Fibroblast of skin of left quadriceps (primary cell): ENCODE data around the gene FAAP100.
"Not testable (repeated sequence)": the region's sequence is repeated elsewhere in the genome, so short reads cannot be mapped to it uniquely, and the experiment has no call there.

ENCODE experiments used
- DNase-seq, 2 experiments: peaks; one replicate each; pipeline ENCODE4 v3.0.0-alpha.2; 2013; ENCODE audit warnings: low read depth in 2 of 2

The FAAP100 gene

GRCh38 chr17:81538651-81539570, 13.2 kb downstream of the FAAP100 start:
- no peak for DNase-seq

GRCh38 chr17:81537856-81538555, 14.1 kb downstream of the FAAP100 start:
- no peak for DNase-seq

DNA sequence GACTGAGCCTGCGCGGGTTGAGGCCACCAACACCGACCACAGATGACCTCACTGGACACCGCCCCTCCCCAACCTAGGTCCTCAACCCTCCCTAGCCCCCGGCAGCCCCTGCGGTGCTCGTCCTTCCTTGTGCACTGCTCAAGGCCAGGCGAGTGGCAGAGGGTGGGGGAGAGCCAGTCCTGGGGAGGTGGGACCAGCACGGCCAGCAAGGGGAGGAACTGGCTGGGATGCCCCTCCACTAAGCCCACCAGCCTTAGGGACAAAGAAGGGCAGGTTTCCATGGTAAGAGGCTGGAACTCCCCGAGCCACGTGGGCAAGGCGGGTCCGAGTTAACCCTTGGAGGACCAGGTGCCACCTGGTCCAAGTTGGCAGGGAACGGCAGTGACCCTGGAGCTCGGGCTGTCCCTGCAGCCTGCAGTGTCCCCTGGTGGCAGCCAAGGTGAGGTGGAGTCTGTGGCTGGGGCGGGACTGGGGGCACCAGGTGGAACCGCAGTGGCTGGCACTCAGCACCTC, 14.8 kb downstream of the FAAP100 start:
- no peak for DNase-seq

- no peak for DNase-seq
These were observed 15.6 kb downstream of the FAAP100 start for GRCh38 chr17:81536299-81537290.

- DNase-seq, result no peak
These were observed 16.5 kb downstream of the FAAP100 start for GRCh38 chr17:81535480-81536298.

DNA sequence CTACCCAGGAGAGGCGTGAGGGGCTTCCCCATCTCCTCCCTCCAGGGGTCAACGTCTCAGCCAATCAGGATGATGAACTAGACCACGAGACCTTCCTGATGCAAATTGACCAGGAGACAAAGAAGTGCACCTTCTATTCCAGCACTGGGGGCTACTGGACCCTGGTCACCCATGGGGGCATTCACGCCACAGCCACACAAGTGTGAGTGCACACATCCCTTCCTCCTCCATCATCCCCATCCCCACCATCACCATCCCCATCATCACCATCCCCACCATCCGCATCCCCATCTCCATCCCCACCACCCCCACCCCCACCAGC, 17.2 kb downstream of the FAAP100 start:
- no peak for DNase-seq

- DNase-seq, result no peak
These were observed 17.8 kb downstream of the FAAP100 start for GRCh38 chr17:81534157-81535006.

- DNase-seq, result no peak
These were observed 18.6 kb downstream of the FAAP100 start for GRCh38 chr17:81533339-81534141.

DNA sequence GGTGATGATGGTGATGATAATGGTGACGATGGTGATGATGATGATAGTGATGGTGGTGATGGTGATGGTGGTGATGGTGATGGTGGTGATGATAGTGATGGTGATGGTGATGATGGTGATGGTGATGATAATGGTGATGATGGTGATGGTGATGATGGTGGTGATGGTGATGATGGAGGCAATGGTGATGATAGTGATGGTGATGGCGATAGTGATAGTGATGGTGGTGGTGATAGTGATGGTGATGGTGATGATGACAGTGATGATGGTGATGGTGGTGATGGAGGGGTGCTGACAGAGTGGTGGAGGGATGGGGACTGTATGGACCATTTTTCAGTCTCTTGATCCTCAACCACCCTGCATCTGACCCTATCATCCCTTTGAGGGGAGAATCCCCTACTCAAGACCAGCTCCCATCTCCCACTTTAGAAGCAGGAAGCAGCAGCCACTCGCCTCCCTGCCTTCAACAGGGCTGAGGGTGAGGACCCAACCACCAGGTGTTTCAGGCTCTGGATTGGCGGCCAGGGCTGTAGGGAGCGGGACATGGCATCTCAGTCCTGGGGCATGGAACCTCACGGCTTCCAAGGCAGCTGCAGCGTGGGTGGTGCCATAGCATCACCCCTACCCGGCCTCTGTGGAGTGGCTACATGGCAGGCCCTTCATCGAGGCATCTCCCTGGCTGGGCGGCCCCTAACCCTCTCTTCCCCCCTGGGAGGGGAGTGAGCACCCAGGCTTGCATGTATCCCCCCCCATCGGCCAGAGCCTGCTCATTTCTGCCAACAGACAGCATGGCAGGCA, 19.5 kb downstream of the FAAP100 start:
- no peak for DNase-seq

DNA sequence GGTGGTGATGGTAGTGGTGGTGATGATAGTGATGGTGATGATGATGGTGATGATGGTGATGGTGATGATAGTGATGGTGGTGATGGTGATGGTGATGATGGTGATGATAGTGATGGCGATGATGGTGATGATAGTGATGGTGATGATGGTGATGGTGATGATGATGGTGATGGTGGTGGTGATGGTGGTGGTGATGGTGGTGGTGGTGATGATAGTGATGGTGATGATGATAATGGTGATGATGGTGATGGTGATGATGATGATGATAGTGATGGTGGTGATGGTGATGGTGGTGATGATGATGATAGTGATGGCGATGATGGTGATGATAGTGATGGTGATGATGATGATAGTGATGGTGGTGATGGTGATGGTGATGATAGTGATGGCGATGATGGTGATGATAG, 20.2 kb downstream of the FAAP100 start:
- not testable (repeated sequence) for DNase-seq

DNA sequence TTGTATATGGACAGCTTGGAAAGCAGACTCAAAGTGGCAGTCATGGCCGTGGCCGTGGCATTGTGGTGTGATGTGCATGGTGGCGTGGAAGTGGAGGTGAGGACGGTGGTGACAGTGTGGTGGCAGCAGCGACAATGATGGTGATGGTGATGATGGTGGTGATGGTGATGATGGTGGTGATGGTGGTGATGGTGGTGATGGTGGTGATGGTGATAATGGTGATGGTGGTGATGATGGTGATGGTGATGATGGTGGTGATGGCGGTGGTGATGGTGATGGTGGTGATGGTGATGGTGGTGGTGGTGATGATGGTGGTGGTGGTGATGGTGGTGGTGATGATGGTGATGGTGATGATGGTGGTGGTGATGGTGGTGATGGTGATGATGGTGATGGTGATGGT, 21.1 kb downstream of the FAAP100 start:
- not testable (repeated sequence) for DNase-seq

DNA sequence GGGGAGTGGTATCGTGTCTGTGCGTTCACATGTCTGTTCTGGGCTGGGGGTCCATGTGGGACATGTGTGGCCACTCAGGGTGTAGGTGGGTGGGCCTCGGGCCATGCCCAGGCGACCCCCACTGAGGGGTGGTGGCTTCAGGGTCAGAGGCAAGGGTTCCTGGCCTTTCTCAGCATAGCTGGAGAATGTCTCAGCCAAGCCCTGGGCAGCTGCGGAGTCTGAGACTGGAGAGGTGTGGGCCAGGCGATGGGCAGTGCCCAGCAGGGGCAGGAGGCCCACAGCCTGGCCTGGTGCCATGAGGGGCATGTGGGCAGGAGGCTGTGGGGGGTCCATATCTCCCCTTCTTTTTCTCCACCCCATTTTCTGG, 22.7 kb downstream of the FAAP100 start:
- DNase-seq, result no peak

DNA sequence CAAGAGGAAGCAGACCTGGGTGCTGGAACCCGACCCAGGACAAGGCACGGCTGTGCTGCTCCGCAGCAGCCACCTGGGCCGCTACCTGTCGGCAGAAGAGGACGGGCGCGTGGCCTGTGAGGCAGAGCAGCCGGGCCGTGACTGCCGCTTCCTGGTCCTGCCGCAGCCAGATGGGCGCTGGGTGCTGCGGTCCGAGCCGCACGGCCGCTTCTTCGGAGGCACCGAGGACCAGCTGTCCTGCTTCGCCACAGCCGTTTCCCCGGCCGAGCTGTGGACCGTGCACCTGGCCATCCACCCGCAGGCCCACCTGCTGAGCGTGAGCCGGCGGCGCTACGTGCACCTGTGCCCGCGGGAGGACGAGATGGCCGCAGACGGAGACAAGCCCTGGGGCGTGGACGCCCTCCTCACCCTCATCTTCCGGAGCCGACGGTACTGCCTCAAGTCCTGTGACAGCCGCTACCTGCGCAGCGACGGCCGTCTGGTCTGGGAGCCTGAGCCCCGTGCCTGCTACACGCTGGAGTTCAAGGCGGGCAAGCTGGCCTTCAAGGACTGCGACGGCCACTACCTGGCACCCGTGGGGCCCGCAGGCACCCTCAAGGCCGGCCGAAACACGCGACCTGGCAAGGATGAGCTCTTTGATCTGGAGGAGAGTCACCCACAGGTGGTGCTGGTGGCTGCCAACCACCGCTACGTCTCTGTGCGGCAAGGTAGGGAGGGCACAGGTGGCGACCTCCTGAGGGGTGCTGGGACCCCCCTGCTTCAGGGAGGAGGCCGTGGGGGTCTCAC, 23.3 kb downstream of the FAAP100 start:
- no peak for DNase-seq

DNA sequence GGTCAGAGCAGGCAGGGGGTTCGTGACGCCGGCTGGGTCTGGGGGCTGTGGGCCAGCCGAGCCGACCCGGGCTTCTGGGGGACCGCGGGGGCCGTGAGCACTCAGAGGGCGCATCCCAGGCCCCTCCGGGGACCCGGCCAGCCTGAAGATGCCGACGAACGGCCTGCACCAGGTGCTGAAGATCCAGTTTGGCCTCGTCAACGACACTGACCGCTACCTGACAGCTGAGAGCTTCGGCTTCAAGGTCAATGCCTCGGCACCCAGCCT, 23.8 kb downstream of the FAAP100 start:
- DNase-seq, result no peak

DNA sequence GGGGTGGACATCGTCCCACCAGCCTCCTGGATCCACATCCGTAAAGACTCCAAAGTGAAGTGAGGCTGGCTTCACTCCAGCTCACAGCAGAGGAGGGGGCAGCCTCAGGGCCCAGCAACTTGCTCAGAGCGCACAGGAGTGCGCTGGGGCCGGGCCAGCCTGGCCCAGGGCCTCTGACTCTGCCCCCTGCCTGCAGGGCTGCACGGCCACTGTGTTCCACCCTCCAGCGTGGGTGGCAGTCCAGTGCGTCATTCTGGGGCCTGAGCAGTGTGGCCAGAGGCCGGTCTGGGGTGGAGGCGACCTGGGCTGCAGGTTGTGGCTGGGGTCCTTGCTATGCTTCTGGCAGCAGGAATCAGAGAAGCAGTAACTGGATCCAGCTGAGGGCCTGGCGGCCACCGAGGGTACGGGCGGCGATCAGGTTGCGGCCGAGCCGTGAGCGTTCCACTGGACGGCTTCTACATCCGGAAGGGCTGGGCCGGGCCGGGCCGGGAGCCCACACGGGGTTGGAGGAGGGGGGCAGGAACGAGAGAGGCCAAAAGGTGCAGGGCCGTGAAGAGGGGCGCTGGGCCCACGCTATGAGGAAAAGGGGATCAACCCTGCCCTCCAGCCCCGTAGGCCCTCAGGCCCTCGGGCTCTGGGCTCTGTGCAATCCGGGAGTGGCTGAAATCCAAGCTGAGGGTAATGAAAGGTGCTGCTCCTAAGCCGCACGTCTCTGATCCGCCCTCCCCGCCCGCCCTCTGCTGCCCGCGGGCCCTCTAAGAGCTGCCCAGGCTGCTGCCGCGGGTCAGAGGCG, 24.4 kb downstream of the FAAP100 start, which contains the start of gene FSCN2:
Gene FSCN2 (plus strand): TSS at position 787 of the 793 bp plus-strand sequence. CDS start 155 bp downstream, outside the sequence.
- no peak for DNase-seq

- no peak for DNase-seq
These were observed 25.2 kb downstream of the FAAP100 start for GRCh38 chr17:81526662-81527571.
